Left hindlimb (tissue), 1 donor: ENCODE data around the gene SCAF8.

Experiments
- DNase-seq: peaks from one replicate; pipeline ENCODE4 v3.0.0-alpha.2; 2018

The SCAF8 gene

DNA sequence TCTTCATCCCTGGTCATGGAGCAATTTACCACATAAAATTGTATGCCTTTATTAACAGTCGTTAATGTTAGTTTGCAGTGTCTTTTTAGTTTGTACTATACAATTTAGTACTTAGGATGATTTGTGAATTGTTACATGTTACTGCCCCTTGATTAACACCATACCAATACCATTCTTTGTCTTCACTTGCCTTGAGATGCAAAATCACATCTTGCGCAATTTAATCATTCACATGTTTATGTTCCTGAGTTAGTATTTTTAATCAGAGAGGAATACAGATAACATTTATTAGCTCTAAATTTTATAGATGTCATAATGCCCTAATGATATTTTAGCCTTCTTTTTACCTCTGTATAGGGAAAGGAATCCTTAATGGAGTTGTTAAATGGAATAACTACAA lies 114.1 kb downstream of the SCAF8 start:
- no peak for DNase-seq

GRCh38 chr6:154848580-154848979 lies 115.4 kb downstream of the SCAF8 start:
- DNase-seq: no peak

GRCh38 chr6:154849475-154849874 lies 116.3 kb downstream of the SCAF8 start:
- no peak for DNase-seq

- DNase-seq: no peak
These were observed 119.5 kb downstream of the SCAF8 start for GRCh38 chr6:154852687-154853086.

GRCh38 chr6:154857529-154857928 lies 124.3 kb downstream of the SCAF8 start:
- no peak for DNase-seq

GRCh38 chr6:154861825-154862224 lies 128.6 kb downstream of the SCAF8 start:
- DNase-seq: no peak

DNA sequence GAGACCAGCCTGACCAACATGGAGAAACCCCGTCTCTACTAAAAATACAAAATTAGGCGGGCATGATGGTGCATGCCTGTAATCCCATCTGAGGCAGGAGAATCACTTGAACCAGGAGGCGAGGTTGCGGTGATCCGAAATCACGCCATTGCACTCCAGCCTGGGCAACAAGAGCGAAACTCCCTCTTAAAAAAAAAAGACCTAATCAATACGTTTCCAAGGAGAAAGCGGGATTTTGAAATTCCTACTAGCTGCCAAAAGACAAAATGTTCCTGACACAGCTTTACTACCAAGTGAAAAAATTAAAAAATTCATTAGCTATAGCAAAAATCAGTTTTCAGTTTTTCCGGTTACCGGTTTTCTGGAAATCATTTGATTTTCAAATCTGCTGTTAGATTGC lies 129.3 kb downstream of the SCAF8 start:
- no peak for DNase-seq

DNA sequence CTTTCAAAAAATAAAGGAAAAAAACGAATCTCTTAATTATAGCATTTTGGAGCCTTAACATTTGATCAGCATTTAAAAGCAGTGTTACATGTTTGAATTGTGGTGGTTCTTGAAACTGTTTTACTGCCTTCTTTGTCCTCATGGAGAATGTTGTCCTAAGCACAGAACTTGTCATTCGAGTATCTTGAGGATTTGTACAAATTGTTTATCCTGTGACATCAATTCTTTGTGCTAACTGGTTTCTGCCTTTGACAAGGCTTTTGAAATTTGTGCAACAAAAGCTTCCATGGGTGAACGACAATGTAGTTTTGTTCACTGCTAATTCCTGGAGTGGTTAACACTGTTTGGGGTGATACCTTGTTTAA lies 130.8 kb downstream of the SCAF8 start:
- no peak for DNase-seq

DNA sequence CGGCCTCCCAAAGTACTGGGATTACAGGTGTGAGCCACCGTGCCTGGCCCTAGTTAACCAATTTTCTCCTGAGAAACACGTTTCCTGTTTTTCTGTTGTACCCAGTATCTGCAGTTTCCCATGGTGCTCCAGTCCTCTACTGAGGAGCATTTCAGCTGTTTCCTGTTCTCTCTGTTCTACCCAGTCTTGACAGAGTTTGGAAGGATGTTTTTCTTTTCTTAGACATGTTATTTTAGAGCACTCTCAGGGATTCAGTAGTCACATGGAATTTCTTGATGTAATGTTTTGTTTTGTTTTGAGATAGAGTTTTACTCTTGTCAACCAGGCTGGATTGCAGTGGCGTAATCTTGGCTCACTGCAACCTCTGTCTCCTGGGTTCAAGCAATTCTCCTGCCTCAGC lies 132.1 kb downstream of the SCAF8 start:
- no peak for DNase-seq

DNA sequence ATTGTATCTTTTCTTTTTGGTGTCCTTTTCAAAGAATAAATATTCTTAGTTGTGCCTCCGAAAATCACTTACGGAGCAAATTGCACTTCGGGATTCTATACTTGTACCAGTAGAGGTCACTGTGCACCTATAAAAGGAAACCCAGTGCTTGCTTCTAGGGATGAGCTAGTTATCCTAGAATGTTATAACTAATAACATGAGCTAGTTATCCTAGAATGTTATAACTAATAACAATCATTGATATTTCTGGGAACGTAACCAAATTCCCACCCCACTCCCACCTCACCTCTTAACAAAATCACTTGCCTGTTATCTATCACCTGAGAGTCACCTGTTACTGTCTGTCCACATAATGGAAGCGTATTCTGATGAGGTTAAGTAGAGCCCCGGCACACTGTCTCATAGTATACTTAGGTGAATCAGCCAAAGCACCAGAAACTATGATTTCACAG lies 135.0 kb downstream of the SCAF8 start:
- no peak for DNase-seq

GRCh38 chr6:154872542-154873114 lies 139.4 kb downstream of the SCAF8 start:
- no peak for DNase-seq

DNA sequence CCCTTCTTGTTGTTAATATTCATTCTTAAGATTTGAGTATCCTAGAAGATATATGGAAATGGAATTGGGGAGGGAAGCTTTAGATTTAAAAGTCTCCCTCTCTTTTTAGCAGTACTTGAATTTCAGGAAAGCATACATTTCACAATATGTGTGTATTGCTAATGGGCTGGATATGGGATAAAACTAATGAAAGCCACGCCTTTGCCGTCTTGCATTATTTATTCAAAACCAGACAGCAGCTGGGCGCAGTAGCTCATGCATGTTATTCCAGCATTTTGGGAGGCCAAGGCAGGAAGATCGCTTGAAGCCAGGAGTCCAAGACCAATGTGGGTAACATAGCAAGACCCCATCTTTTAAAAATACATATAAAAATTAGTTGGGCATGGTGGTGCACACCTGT lies 140.3 kb downstream of the SCAF8 start:
- no peak for DNase-seq

GRCh38 chr6:154874773-154875592 lies 141.8 kb downstream of the SCAF8 start:
- DNase-seq: no peak

DNA sequence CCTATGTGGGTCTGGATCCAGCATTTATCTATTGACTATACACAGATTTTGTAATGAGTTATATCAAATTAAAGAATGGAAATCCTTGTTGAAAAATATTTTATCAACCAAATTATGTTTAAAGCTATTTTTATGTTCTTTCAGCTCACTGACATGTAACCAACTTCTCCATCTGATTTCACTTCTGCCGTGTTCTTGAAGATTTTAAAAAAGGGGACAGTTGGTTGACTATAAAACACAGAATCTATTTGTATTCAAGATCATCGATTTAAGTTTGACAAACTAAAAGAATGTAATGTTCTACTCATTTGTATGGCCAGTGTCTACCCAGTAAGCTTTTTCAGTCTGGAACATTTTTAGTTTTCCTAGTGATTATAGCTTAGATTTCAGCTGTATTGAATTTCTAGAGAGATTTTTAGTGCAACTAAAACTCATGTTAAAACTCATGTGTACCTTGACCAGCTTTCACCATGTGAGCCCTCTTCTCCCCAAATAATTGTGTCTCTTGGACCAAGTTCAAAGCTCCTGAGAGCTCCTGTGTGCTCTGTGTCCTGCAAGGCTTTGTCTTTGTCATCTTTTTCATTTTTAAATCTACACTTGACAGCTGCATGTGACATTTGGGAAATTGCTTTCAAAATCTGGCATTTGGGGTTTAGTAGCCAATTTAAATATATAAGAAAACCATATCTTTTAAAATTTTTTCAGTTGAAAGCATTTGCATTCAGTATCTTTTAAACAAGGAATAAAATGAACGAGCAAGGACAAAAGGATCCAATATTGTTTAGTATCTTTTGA lies 143.5 kb downstream of the SCAF8 start:
- DNase-seq: no peak

DNA sequence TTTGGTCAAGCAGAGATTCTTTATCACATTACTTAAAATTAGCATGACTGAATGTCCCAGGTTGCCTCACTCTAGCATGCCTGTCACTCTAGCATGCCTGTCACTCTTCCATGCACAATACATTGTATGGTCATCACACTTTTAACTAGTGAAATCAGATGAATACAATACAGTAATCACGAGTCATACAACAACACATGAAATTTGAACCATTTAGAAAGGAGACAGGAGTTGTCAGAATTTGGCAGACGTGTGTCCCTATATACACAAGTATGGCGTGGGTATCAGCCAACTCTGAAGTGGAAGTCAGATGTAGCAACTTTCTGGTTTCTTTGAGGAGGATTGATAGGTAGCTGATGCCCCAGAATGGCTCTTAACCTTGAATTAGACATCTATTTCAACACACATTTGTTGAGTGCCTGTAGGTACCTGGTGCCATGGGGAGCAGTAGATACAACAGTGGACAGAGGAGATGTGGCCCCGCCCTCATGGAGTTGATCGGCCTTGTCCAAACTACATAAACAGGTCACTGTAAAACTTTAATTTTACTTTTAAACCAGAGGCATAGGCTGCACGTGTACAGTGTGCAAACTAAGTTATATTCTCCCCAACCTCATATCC lies 145.8 kb downstream of the SCAF8 start:
- DNase-seq: no peak

DNA sequence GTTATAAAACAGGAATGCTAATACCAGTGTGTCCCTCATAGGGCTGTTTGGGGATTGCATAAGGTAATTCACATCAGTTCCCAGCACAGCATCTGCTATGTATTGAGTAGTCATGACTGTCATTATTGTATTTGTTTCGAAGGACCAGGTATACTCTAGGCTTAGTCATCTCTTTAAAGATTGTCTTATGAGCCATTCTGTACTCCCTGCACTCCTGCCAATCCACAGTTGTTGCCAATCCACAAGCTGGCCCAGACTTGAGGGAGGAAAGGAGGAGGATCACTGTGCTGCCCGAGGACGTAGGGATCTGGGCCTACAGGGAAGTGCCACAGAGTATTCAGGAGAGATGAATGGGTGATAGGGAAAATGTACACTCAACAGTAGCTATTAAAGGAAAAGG lies 148.9 kb downstream of the SCAF8 start:
- no peak for DNase-seq
